HG03175 (cell line): ENCODE measurements around the gene SPATA32.
A peak's percentile ranks its signal among the peaks of the same experiment; 100 is the strongest.
"Not testable (repeated sequence)": the region's sequence is repeated elsewhere in the genome, so short reads cannot be mapped to it uniquely, and the experiment has no call there.

Source experiments
- ATAC-seq: cut with Tn5 transposase; IDR thresholded peaks from one replicate; pipeline ENCODE4 v1.9.1; 2021; ENCODE audit warnings: mild to moderate bottlenecking, moderate library complexity; ENCODE audit not compliant: unreplicated experiment

Gene SPATA32

DNA sequence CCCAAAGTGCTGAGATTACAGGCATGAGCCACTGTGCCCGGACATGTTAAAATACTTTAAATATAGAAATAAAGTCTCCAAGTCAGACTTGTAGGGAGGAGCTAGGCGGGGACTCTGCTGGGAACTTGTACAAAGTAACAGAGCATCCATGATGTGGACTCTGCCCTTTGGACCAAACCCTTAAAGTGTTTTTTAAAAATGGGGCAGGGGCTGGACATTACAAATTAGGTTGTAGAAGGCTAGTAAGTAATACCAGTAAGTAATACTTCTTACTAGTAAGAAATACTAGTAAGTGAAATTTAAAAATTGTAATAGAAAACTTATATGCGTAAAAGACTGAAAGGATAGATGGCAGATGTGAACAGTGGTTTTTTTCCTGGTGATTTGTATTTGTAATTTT lies 9.7 kb upstream of the SPATA32 start:
- no peak for ATAC-seq

DNA sequence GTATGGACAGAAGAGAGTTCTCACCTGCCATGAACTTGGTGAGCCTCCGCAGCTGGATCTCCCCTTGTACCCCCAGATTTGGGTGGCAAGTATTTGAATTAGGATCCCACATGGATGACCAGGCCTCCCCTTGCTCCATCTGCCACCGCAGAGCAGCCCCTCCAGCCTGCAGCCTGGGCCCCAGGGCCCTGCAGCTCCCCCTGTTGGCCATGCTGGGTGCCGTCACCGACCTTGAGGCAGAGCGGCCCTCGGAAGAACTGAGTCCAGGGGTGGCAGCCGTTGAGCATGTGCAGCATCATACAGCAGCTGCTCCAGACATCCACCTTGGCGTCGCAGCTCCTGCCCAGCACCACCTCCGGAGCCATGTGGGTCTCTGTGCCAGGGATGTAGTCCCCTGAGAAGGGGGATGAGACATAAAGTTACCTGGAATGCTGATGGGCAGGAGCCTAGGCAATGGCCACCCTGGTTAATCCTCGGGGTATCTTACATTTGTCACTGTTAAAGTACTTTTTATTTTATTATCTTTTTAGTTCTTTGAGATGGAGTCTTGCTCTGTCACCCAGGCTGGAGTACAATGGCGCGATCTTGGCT lies 9.0 kb upstream of the SPATA32 start:
- no peak for ATAC-seq

DNA sequence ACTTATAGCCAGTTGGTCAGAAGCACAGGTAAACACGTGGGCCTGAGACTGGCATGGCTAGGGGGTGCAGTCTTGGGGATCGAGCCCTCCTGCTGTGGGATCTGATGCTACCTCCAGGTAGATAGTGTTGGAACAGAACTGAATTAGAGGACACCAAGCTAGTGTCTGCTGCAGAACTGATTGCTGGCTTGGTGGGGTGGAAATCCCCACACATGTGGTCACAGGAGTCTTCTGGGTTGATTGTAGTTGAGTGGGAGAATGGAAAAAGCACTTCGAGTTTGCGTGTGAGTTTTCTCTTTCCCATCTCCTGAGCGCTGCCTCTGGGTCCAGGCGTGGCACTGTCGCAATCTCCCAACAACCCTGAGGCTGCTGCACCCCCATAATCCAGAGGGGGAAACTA lies 8.0 kb upstream of the SPATA32 start:
- no peak for ATAC-seq

DNA sequence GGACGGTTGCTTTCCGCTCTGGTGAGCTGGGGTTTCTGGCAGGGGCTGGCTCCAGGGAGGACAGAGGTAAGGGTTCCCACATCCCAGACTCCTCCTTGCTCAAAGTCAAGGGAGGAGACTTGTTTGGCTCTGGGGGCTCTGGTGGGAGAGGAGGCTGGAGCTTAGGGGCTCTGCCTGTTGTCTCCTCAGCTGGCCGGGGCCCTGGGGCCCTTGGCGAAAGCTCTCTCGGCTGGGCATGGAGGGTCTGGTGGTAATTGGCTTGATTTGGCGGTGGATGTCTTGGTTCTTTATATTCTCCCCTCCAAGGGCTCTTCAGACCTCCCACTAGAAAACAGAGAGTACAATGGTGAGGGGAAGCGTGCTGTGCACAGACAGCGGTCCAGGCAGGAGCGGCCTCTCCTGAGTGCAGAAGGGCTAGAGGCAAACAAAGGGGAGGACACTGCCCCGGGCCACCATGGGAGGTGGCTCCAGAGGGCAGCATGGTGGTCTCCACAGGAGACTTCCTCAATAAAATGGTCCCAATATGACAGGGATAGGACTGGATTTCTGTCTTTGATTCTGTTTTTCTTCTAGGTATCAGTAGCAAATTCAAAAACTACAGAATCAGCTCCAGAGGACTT lies 5.7 kb upstream of the SPATA32 start:
- no peak for ATAC-seq

DNA sequence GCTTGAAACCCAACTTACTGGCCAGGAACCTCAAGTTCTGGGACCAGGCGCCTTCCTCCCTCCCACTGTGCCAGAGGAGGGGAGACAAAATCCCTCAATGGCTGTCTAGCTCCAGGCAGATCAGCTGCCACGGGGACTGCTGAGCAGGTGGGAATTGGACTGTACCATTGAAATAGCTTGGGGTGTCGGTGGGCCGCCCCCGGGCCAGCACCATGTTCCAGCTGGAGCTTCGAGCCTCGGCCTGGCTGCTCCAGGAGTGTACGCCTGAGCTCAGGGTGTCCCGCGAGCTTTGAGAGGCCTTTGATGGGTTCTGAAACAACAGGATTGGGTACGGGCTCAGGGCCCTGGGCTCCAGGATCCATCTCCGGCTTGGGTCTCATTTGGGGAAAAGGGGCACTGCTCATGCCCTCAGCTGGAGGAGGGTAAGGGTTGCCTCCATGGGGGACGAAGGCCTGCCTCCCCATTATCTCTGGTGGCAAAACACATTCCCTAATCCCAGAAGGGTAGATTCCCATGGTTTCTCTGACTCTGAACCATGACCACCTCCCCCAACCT lies 4.6 kb upstream of the SPATA32 start:
- ATAC-seq, result no peak

DNA sequence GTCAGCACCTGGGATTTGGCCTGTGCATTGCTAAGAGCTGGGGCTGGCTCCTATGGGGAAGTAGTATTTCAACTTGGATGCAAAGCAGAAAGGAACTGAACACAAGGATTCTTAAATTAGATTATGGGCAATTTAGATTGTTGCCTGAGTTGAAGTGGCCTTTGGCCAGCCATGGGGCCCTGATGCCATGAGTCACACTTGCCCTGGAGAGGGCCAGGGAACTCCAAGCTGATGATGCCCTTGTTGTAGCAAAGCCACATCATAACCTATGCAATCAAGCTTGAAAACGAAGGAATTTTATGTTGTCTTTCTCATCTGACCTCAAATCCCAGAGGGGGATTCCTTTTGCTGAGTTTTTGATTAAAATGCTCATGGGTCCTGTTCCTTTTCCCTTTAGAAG lies 3.9 kb upstream of the SPATA32 start:
- ATAC-seq, result no peak

DNA sequence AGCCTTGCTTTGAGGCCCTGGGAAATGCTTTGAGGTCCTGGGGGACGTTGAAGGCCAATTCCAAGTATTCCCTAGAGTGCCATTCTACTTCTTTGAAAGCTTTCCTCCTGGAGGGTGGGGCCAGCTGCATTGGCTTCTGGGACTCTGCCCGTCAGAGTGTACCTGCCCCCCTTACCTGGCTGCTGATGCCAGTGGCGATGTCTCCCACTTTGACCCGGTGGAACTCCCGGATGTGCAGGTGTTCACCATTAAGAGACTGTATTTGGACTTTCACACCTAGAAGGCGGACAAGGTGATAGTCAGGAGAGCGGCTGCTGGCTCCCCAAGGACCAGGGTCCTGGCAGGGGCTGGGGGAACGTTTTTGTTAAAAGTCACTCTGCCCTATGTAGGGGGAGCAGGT lies 3.1 kb upstream of the SPATA32 start:
- no peak for ATAC-seq

DNA sequence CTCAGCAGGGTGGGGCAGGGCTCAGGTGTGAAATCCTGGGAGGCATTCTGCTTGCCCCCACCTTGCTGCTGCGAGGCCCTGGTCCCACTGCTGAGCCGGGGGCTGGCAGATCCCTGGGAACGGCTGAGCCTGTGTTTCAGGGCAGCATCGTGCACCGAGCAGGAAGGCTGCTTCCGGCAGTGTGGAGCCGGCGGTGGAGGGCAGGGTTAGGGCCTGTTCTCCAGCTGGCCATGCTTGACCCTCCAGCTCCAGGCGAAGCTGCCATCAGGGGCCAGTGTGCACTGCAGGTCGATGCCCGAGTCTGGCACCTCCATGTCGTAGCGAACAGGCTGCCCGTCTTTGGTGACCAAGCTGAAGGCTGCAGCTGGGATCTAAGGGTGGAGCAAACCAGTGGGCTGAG lies 2.5 kb upstream of the SPATA32 start:
- no peak for ATAC-seq

DNA sequence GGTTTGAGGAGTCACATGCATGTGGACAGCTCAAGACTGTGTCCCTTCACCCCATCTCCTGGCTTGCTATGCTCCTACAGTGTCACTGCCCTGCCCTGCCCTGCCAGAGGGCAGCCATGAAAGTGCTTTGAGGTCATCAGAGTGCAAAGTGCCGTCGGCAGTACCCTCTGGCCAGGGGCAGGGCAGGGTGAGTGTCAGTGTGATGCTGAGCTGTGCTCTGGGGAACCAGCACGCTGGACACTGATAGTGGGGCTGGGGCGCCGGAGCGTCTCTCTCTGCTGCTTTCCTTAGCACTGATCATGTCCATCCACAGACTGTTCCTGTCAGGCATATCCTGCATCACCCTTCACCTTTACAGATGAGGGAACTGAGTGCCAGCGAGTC lies 1.6 kb upstream of the SPATA32 start:
- no peak for ATAC-seq

DNA sequence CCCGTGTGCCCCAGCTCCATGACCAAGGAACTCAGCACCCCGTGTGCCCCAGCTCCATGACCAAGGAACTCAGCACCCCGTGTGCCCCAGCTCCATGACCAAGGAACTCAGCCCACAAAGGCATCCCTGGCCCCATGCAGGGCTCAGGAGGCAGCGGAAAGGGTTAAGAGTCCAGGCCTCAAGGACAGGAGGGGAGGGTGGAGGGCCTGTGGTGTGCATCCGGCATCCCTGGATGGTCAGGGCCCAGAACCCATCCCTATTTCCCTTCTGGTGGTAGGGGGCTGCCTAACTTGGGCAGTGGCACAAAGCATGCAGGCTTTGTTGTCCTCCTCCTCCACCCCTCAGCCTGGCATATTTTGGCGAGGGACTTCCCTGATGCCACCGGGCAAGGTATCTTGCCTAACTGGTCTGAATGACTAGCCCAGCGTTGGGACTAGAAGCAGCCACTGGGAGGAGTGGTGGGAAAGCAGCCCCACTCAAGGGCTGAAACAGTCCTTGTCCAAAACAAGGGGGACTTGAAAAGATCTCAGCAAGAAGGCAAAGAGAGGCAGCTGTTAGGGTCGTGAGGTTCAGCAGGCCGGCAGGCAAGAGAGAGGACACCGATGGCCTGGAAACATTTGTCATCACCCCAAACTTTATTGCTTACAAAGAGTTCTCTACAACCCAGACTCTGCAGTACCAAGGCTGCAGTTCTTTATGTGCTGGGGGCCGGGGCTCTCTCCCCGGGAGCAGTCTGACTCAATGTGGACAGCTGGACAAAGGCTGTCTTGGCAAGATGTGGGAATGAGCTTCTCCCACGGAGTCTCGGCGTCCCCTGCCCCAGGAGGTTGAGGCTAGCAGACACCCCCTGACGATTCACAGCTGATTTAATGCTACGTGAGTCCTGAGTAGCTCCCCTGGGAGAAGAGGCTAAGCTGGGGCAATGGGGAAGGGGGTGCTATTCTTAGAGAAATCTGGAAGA lies 902 bp upstream of the SPATA32 start:
- no peak for ATAC-seq

DNA sequence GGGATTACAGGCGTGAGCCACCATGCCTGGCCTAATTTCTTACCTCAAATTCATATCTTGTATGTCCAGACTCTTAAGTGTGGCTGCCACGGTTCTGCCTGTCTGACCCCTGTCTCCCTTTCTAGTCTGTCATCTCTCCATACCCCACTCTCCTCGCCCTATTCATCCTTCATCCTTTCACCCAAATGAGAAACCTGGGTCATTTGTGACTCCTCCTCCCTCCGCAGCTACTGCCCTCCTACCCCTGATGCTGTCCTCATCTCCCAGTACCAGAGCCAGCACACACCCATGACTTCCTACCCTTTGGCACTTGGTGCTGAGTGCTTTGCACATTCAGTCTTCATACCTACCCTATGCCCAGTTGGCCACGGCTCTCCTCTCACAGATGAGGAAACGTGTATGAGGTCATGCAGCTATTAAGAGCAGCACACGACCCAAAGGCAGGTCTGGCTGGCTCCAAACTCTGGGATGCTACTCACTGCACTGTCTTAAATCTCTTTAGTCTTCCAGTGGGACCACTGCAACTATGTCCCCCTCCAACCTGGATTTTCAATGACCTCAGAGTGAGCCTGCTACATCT lies 1.6 kb downstream of the SPATA32 start:
- ATAC-seq, result no peak

DNA sequence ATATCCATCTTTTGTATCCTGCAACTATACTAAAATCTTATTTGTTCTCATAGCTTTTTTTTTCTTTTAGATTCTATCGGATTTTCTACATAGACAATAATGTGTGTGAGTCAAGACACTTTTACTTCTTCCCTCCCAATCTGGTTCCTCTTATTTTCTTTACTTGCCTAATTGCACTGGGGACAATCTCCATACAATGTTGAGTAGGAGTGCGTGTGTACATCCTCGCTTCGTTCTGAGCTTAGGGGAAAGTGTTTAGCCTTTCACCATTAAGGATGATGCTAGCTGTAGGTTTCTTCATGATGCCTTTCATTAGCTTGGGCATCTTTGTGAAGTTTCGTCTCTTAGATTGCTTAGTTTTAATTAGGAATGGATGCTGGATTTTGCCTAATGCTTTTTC lies 2.9 kb downstream of the SPATA32 start:
- no peak for ATAC-seq

DNA sequence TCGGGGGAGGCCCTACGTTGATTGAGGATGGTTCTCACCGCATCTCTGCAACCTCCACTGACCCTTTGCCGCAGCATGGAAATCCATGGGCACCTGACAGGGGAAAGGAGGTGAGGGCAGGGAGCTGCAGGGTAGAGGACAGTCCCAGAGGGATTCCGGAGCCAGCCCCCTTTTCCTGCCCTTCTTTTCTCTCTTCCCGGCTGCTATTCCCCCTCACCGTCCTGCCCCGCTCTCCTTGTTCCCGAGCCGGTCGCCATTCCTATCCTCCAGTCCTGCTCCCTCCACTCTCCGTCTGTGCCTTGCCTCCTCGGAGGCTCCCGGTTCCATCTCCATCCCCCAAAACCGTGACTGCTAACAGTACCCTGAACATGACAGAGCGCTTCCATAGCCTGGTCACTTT lies 4.8 kb downstream of the SPATA32 start:
- no peak for ATAC-seq

DNA sequence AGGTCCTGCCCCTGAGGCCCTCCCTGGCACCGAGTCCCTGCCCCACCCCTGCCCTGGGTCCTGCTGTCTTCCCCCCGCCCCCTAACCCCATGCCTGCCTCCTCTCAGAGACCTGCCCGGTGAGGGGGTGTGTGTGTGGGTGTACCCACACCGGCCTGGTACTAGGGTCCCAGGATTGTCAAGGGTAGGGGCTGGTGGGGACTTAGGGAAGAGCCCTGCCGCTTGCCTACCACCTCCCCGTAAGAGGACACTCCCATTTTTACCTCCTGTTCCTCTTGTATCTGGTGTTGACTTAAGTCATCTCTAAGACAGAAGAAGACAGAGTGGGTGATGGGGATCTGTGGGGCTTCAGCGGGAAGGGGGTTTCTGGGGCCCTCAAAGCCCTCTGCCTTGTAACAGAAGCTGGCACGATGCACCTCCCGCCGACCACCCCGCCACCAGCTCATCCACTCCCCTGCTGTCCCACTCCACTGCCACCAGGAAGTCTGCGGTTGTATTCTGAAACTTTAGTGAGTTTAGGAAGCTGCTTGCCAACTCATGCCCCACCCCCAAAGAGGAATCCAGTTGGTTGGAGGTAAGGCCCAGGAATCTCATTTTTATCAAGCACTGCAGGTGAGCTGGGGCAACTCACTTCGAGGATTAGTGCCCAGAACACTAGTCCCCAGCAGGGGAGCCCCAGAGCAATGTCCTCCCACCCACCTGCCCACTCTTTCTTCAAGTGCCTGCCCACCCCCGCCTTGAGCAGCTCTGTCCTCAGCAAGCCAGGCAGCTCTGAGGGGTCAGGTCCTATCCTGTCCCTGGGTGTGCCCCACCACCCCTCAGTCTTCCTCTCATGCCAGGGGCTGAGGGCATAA lies 5.6 kb downstream of the SPATA32 start:
- ATAC-seq, result no peak

DNA sequence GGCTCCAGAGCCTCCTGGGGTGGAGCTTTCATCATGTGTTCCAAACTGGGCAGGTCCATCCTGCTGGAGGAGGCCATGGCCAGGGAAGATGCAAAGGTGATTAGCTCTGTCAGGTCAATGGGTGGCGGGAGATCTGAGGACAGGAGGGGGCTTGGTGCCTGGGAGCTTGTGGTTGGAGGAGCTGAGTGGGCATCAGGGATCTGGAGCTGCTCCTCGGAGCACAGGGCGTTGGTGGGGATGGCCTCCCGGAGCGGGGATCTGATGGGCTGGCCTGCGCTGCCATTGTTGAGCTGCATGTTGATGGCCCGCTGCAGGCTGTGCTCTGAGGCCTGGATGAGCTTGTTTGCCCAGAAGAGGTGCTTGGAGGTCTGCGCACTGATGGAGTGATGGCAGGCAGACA lies 6.5 kb downstream of the SPATA32 start:
- ATAC-seq, result no peak

DNA sequence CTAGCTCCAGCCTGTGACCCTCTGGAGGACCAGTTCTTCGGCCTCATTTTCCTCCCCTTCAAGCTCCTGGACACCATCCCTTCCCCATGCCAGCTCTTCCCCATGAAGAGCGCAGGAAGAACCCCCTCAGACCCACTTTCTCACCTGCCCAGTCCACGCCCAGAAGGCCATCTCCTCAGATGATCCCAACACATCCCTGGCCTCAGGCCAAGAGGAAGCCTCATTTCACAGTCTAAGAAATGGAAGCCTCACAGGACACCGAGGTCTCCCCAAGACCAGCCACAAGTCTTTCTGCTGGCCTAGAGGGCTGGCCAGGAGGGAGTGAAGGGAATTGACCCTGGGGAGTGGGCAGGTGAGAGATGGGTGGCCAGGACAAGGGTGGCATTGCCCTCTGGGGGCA lies 8.0 kb downstream of the SPATA32 start:
- ATAC-seq, result no peak

DNA sequence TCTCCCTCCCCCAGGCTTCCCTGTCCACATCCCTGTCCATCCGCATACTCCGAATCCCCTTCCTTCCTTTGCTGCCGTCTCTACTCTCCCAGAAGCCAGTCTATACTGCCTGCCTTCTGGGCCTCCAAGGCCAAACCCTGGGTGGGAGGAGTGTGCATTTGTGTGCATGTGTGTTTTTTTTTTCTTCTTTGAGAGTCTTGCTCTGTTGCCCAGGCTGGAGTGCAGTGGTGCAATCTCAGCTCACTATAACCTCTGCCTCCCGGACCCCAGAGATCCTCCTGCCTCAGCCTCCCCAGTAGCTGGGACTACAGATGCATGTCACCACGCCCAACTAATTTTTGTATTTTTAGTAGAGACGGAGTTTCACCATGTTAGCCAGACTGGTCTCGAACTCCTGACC lies 8.7 kb downstream of the SPATA32 start:
- not testable (repeated sequence) for ATAC-seq

DNA sequence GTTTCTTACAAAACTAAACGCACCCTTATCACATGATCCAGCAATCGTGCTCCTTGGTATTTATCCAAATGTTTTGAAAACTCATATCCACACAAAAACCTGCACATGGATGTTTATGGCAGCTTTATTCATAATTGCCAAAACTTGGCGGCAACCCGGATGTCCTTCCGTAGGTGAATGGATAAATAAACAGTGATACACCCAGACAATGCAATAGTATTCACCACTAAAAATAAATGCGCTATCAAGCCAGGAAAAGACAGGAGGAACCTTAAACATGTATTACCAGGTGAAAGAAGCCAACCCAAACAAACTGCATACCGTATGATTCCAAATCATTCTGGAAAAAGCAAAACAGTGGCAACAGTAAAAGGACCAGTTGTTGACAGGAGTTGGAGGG lies 10.0 kb downstream of the SPATA32 start:
- ATAC-seq, result no peak

DNA sequence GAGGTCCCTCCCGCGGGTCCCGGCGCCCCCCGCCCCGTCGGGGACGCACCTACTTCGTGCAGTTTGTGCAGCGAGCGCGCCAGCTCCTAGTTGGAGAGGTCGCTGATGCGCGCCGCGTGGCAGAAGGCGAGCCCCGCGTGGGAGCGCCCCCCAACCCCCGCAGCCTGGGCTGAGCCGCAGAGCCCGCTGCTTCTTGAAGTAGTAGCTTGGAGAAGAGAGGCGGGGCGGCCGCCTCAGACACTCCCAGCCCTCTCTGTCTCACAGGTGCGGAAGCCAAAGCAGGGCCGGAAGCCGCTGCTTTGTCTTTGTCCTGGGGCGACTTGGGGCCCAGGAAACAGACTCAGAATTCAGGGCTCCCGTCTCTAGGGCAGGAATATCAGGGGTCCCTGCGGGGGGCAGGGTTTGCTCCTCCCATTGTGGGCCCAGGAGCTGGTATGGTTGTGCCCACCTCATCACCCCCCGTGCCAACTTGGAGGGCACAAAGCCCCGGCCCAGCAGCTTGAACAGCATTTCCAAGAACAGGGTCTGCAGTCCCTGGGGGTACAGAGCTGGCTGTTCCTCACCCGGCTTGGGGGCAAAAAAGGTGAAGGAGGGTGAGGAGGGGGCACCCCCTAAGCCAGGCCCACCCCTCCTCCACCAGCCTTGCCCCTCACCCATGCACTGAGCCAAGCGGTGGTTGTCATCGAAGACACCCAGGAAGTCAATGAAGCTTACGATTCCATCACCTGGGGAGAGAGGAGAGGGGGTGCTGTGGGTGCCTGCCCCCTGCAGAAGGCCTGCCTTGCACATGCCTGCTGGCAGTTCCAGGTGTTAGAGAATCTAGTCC lies 13.5 kb downstream of the SPATA32 start:
- ATAC-seq, result peak; percentile 70
